ENCODE data around the gene CMBL.
"Not testable (repeated sequence)": the region's sequence is repeated elsewhere in the genome, so short reads cannot be mapped to it uniquely, and the experiment has no call there.

CMBL gene

GRCh38 chr5:10324518-10325370 is 17.0 kb upstream of the CMBL start:
- H3K4me1 Mint-ChIP-seq = no peaks in the 10 kb centered on the region
- no peaks in the 10 kb centered on the region for H3K9me3 Mint-ChIP-seq
- no peak overlapping the region for H3K4me3 Mint-ChIP-seq
- CTCF ChIA-PET = no interaction called here
- H3K27ac Mint-ChIP-seq = no peak overlapping the region
- no peaks in the 10 kb centered on the region for H3K36me3 Mint-ChIP-seq
- DNase-seq = no peak
- peaks cover 4% of the 10 kb centered on the region for H3K27me3 Mint-ChIP-seq

DNA sequence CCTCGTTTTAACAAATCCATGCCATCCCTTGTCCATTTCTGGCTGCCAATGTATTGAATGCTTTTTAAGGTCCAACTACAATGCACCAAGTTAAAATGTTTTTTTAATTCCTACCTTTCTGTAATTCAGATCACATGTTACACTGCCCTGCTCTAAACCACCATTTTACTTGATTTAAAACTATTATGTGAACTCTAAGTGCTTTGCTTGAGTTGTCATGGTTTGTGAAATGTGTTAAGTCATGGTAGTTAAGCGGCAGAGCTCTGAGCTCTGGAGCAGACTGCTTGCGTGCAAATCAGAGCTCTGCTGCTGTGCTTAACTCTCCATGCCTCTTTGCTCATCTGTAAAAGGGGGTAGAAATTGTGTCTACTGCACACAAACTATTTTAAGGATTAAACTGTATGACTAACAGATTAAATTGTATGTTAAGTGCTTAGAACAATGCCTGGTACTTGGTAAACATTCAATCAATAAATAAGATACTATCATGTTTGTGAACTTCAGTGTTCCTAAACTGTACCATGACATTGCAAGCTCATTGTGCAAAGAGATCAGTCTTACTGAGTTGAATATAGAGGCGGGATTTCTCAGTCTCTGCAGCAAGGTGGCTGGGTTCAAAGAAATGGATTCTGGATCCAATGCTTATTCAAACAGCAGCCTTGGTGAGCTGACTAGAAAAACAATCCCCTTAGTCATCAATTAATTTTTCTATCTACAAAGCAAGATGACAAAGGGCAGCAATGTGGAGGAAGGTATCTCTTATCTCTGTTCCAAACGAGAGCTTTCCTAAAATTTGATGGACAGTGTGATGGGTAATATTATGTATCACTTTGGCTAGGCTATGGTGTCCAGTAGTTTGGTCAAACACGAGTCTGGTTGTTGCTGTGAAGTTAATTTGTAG is 16.1 kb upstream of the CMBL start:
- Mint-ChIP-seq H3K9me3 (no peaks in the 10 kb centered on the region), H3K4me1 (no peaks in the 10 kb centered on the region), H3K27ac (no peak overlapping the region), H3K27me3 (peaks cover 7% of the 10 kb centered on the region), H3K36me3 (no peaks in the 10 kb centered on the region), H3K4me3 (no peak overlapping the region)
- DNase-seq = no peak
- CTCF ChIA-PET = no interaction called here

- Mint-ChIP-seq H3K4me3 (no peak overlapping the region), H3K36me3 (no peaks in the 10 kb centered on the region), H3K9me3 (no peaks in the 10 kb centered on the region), H3K27ac (no peak overlapping the region), H3K4me1 (no peaks in the 10 kb centered on the region), H3K27me3 (peaks cover 8% of the 10 kb centered on the region)
- CTCF ChIA-PET = no interaction called here
- DNase-seq = no peak
Observed at GRCh38 chr5:10321882-10322281, 14.2 kb upstream of the CMBL start.

GRCh38 chr5:10320793-10321192 is 13.1 kb upstream of the CMBL start:
- no peak for DNase-seq
- no peaks in the 10 kb centered on the region for H3K36me3 Mint-ChIP-seq
- no peak overlapping the region for H3K4me3 Mint-ChIP-seq
- H3K9me3 Mint-ChIP-seq = no peaks in the 10 kb centered on the region
- CTCF ChIA-PET = no interaction called here
- H3K27me3 Mint-ChIP-seq = peaks cover 16% of the 10 kb centered on the region
- no peak overlapping the region for H3K27ac Mint-ChIP-seq
- H3K4me1 Mint-ChIP-seq = no peaks in the 10 kb centered on the region

GRCh38 chr5:10319202-10319851 is 11.6 kb upstream of the CMBL start:
- CTCF ChIA-PET = interaction anchor here (0.7 kb wide), 1 partner anchor 11 kb away, joined by 3 read pairs; no protein-coding TSS in a partner anchor
- H3K9me3 Mint-ChIP-seq = no peaks in the 10 kb centered on the region

DNA sequence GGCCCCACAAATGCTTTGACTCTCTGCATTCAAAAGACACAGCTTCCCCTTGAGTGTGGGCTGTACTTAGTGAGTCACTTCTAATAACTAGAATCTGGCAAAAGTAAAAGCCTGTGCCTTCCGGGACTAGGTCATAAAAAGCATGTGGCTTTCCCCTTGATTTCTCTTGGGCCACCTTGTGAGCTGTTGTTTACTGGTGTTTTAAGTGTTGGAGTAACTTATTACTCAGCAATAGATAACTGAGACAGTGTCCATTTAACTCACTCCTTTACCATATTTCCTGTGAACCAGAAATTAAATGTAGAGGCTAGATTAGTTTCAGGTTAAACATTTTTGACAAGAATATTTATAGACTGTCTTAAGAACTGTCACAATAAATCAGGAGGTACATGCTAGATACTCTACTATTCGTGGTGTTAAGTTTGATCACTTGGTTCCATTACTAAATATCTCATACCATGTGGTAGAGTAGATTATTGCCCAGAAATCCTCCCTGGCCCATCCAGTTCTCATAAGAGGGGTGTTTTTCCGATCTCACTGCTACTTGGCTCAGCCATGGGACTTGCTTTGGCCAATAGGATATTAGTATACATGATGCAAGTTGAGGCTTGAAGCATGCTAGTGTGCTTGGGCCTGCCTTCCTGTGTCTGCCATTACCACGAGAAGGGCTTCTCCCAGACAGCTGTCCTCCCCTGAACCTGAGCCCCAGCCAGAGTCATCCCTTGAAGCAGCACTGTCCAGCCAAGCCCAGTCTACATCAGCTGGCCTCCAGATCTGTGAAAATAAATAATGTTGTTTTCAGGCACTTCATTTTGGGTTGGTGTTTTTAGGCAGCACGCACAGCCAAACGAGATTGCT is 10.4 kb upstream of the CMBL start:
- Mint-ChIP-seq H3K27me3 (peaks cover 16% of the 10 kb centered on the region), H3K36me3 (no peaks in the 10 kb centered on the region), H3K4me1 (no peaks in the 10 kb centered on the region), H3K9me3 (no peaks in the 10 kb centered on the region), H3K27ac (no peak overlapping the region), H3K4me3 (no peak overlapping the region)
- no peak for DNase-seq
- CTCF ChIA-PET = no interaction called here

More at GRCh38 chr5:10319202-10319851, 11.6 kb upstream of the CMBL start:
- DNase-seq = no peak
- H3K27me3 Mint-ChIP-seq = peaks cover 16% of the 10 kb centered on the region
- H3K4me3 Mint-ChIP-seq = no peak overlapping the region
- H3K36me3 Mint-ChIP-seq = no peaks in the 10 kb centered on the region
- H3K4me1 Mint-ChIP-seq = no peaks in the 10 kb centered on the region
- H3K27ac Mint-ChIP-seq = no peak overlapping the region

- Mint-ChIP-seq H3K36me3 (no peaks in the 10 kb centered on the region), H3K9me3 (no peaks in the 10 kb centered on the region), H3K4me1 (no peaks in the 10 kb centered on the region), H3K27ac (no peak overlapping the region), H3K27me3 (peaks cover 20% of the 10 kb centered on the region), H3K4me3 (no peak overlapping the region)
- DNase-seq = no peak
- CTCF ChIA-PET = no interaction called here
Observed at GRCh38 chr5:10315824-10316509, 8.3 kb upstream of the CMBL start.

DNA sequence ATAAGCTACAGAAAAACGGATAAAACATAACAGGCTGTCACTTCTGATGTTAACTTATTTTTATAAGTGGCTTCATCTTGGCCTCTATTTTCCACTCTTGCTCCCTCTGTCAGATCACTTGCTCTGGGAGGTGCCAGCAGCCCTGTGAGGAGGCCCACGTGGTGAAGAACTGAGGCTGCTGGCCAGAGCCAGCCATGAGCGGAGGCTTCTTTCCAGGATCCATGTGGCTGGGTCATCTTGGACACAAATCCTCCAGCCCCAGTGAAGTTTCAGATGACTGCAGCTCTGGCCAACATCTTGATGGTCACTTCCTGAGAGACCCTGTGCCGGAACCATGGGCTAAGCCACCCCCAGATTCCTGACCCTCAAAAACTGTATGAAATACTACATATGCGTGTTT is 7.5 kb upstream of the CMBL start:
- Mint-ChIP-seq H3K4me1 (no peaks in the 10 kb centered on the region), H3K9me3 (no peaks in the 10 kb centered on the region), H3K36me3 (no peaks in the 10 kb centered on the region), H3K27me3 (peaks cover 20% of the 10 kb centered on the region), H3K27ac (no peak overlapping the region), H3K4me3 (no peak overlapping the region)
- CTCF ChIA-PET = no interaction called here
- no peak for DNase-seq

GRCh38 chr5:10311595-10312425 is 4.1 kb upstream of the CMBL start:
- H3K27me3 Mint-ChIP-seq = peaks cover 41% of the 10 kb centered on the region
- H3K9me3 Mint-ChIP-seq = no peaks in the 10 kb centered on the region
- no peak overlapping the region for H3K27ac Mint-ChIP-seq
- H3K4me3 Mint-ChIP-seq = no peak overlapping the region
- DNase-seq = no peak
- CTCF ChIA-PET = no interaction called here
- peaks cover 9% of the 10 kb centered on the region for H3K4me1 Mint-ChIP-seq
- H3K36me3 Mint-ChIP-seq = no peaks in the 10 kb centered on the region

GRCh38 chr5:10310835-10311570 is 3.3 kb upstream of the CMBL start:
- DNase-seq, H3K4me3 Mint-ChIP-seq, H3K27ac Mint-ChIP-seq, H3K4me1 Mint-ChIP-seq, H3K9me3 Mint-ChIP-seq, CTCF ChIA-PET, H3K36me3 Mint-ChIP-seq: not testable (repeated sequence)
- peaks cover 42% of the 10 kb centered on the region for H3K27me3 Mint-ChIP-seq

DNA sequence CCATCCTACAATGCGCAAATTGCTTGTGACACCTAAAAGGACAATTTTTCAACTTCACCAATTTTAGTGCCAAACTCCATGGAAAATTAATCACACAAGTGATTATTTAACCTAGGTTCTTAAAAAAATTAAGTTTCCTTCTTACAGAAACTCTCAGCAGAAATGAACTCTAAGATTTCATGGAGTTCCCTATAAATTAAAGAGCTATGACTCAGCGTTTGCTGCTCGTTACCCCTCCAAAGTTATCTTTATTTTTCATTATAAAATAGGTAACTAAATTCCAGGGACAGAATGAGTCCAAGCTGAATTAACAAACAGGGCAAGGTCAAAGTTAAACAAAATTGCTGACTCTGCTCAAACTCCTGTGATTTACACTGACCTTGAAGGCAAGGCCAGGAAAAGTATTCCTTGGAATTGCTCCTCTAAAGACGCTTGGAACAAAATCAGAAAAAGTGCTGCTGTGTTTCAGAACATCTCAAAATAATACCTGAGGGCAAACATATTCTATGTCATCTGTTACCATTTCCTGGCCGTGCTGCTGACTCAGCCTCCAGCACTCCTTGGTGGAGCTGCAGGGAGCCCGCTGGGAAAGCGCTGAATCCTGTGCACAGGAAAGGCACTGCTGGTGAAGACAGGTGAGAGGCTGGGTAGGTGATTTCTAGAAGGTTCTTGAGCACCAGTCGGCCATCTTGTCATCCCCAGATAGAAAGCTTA is 2.5 kb upstream of the CMBL start:
- peaks cover 9% of the 10 kb centered on the region for H3K4me1 Mint-ChIP-seq
- CTCF ChIA-PET = no interaction called here
- H3K9me3 Mint-ChIP-seq = no peaks in the 10 kb centered on the region
- peaks cover 45% of the 10 kb centered on the region for H3K27me3 Mint-ChIP-seq
- DNase-seq = no peak
- no peak overlapping the region for H3K4me3 Mint-ChIP-seq
- H3K36me3 Mint-ChIP-seq = no peaks in the 10 kb centered on the region
- H3K27ac Mint-ChIP-seq = no peak overlapping the region

GRCh38 chr5:10308844-10309243 is 1.1 kb upstream of the CMBL start:
- Mint-ChIP-seq H3K27me3 (peaks cover 49% of the 10 kb centered on the region), H3K27ac (no peak overlapping the region), H3K9me3 (no peaks in the 10 kb centered on the region), H3K36me3 (no peaks in the 10 kb centered on the region), H3K4me3 (peak overlapping the region; percentile 22), H3K4me1 (peaks cover 9% of the 10 kb centered on the region)
- DNase-seq = no peak
- CTCF ChIA-PET = interaction anchor here (1.2 kb wide), 1 partner anchor 25 kb away, joined by 5 read pairs; no protein-coding TSS in a partner anchor

All from activated naive CD4-positive, alpha-beta T cell treated with anti-CD3 and anti-CD28 coated beads, Interleukin-2, amount 10 ng/mL, durations not matched to agents 7 days and 5 days (primary cell).